HUDEP-2 (cell line): Measurements from ENCODE around the gene TP53RK.

Experiments used
- DNase-seq, 76 experiments: peaks; one replicate each; lab custom pipeline; 2025; ENCODE audit not compliant: unreplicated experiment in 76 of 76; lab: John Stamatoyannopoulos, UW

TP53RK gene

DNA sequence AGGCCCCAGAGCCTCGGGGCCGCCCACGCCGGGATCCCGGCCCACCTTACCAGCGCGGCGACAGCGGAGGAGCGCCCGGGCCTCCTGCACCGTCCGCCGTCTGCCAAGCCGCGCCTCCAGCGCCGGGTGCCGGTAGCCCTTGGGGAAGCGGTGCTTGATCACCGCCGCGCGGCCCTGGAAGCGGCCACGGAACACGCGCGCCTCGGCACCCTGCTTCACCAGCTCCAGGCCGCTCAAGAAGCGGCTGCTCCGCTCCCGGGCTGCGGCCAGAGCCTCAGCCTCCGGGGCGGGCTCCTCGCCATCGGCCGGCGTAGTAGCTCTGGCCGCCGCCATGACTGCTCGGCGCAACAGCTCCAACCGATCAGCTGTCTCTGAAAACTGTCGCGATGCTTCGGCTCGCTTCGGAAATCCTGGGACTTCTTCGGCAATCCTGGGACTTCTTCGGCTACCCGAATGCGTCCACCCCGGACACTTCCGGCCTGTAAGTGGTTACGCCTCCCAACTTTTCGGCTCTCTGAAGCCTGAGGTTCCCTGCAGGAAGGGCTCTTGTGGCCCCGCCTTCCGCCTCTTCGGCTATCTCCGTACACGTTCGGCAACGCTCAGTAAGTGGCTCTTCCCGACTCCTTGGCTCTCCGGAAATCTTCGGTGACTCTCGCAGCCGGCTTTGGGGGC, at the start of gene TP53RK:
TP53RK (minus strand) TSS at position 363 of the 672 bp plus-strand sequence; CDS start at position 333, 30 bp downstream.
- DNase-seq: peak in 75 of 76 experiments; percentile 73 to 100 (median 98)

DNA sequence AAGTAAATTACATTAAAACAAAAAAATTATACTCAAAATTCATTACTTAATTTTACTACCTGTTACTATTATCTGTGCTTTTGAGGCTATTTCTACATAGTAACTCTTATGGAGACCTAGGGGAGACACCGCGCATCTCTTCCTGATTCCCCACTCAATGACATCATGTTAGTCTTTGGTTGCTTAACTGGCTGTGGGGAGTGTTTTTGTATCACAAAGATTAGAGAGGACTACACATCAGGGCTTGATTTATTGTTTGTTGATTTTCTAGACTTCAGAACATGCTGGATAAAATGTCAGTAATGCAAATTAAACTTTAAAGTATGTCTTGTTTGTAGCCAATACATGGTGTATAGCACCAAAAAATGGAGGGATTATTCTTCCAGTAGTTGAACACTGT, 46.2 kb upstream of the TP53RK start:
- DNase-seq: no peak

DNA sequence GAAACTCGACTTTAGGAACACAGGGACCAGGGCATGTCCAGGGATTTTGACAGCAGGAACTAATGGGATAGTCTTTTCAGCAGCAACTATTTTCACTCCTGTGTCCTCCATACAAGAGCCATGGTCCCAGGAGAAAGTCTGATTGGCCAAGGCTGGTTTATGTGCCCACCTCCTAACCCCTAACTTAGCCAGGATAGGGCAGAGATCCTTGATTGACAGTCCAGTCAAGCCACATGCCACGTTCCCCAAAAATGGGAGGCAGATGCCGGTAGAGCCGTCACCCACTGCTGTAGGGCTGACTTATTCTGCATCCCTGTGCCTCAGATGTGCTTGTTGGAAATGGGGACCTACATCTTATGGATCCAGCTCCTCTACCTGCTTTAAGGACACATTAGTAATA, 42.5 kb upstream of the TP53RK start:
- DNase-seq: no peak

DNA sequence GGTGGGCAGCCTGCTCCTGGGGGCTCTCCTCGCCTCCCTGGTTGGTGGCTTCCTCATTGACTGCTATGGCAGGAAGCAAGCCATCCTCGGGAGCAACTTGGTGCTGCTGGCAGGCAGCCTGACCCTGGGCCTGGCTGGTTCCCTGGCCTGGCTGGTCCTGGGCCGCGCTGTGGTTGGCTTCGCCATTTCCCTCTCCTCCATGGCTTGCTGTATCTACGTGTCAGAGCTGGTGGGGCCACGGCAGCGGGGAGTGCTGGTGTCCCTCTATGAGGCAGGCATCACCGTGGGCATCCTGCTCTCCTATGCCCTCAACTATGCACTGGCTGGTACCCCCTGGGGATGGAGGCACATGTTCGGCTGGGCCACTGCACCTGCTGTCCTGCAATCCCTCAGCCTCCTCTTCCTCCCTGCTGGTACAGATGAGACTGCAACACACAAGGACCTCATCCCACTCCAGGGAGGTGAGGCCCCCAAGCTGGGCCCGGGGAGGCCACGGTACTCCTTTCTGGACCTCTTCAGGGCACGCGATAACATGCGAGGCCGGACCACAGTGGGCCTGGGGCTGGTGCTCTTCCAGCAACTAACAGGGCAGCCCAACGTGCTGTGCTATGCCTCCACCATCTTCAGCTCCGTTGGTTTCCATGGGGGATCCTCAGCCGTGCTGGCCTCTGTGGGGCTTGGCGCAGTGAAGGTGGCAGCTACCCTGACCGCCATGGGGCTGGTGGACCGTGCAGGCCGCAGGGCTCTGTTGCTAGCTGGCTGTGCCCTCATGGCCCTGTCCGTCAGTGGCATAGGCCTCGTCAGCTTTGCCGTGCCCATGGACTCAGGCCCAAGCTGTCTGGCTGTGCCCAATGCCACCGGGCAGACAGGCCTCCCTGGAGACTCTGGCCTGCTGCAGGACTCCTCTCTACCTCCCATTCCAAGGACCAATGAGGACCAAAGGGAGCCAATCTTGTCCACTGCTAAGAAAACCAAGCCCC, 36.2 kb upstream of the TP53RK start:
- no peak for DNase-seq

DNA sequence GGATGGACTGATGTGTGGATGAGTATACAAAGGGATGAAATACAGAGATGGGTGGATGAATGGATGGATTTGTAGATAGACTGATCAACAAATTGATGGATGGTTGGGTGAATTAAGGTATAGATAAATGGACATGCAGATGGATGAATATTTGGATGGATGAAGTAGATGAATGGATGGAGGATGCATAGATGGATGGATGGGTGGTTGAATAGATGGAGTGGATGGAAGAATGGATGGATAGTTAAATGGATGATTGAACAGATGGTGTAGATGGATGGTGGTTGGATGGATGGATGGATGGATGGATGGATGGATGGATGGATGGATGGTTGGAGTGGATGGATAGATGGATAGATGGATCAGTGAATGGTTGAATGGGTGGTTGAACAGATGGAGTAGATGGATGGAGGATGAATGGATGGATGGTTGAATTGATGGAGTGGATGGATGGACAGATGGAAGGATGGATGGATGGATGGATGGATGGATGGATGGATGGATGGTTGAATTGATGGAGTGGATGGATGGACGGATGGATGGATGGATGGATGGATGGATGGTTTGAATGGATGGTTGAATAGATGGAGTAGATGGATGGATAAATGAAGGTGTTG, 35.2 kb upstream of the TP53RK start:
- no peak for DNase-seq

DNA sequence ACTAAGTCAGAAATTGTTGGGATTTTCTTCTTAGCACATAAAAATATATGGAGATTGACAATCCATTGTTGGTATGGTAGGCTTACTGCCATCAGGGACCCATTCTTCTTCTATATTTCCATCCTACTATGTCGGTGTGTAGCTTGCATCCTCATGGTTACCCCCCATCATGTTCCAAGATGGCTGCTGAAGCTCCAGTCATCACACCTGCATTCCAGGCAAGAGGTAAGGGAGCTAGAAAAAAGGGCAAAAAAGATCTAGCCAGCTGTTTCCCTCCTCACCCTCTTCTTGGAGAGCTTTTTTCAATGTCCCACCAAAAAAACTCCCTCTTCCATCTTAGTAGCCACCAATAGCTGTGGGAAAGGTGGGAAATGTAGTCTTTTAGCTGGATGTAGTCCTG, 33.8 kb upstream of the TP53RK start:
- DNase-seq: no peak

DNA sequence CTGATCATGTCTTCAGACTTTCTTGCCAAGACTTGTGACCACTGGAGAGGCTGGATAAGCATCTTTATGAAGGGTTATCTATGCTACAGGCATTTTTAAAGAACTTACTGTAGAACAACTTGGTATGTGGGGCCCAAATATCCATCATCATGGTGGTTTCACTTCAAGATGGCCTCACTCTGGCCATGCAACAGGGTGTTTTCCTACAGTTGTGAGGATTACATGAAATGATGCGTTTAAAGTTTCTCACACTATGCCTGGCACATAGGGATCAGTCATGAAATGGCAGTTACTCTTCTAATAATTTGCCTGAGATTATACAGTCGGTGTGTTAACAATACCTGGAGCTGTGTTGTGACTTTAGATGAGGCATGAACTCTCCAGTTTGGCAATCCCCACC, 33.2 kb upstream of the TP53RK start:
- DNase-seq: no peak

DNA sequence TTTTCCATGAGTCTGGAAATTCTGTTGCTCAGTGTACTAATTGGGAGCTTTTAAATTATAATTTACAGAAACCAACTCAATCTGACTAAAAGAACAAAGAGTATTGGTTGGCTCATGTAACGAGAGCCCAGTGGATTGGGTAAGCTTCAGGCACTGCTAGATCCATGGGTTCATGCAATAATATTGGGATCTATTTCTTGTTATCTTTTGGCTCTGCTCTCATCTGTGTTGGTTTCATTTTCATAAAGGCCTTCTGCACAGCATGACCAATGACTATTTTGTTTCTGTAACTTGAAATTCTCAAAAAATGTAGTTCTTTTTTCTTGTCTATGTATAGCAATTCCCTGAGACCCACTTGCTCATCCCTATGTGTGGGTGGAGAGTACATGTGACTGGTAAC, 32.2 kb upstream of the TP53RK start:
- no peak for DNase-seq

DNA sequence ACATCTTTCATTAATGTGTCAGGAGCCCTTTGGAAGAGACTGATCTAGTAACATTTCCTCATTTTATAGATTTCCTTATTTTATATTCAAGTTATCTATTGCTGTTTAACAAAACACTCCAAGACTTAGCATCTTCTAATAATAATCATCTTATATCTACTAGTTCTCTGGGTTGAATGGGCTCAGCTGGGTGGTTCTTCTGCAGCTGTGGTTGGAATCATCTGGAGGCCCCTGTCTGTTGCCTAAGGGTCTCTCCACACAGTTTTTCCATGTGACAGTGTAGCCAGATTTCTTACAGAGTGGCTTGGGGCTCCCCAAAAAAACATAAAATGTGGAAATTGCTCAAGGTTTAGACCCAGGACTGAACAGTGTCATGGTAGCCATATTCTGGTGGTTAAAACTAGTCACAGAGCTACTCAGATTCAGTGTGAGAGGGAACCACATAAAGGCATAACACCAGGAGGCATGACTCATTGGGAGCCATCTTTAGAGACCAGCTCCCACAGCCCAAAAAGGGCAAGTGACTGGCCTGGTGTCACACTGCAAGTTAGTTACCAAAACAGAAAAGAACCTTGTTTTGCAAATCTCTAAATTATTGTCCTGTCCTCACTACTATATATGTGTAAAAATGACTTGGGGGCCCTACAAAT, 31.7 kb upstream of the TP53RK start:
- no peak for DNase-seq

DNA sequence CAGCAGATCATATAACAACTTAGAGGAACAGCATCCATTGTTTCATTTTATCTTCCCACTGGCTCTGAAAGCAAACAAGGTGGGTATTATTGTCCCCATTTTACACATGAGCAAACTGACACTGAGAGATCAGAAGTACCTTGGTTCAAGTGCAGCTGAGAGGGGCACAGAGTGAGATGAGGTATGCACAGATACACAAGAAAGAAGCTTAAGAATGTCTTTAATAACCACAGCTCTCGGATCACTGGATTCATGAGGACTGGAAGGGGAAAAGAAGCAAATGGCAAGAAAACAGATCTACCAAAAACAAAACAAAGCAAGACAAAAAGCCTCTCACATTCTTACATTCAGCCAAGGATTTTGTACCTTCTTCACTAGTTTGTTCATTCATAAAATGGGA, 30.8 kb upstream of the TP53RK start:
- no peak for DNase-seq

DNA sequence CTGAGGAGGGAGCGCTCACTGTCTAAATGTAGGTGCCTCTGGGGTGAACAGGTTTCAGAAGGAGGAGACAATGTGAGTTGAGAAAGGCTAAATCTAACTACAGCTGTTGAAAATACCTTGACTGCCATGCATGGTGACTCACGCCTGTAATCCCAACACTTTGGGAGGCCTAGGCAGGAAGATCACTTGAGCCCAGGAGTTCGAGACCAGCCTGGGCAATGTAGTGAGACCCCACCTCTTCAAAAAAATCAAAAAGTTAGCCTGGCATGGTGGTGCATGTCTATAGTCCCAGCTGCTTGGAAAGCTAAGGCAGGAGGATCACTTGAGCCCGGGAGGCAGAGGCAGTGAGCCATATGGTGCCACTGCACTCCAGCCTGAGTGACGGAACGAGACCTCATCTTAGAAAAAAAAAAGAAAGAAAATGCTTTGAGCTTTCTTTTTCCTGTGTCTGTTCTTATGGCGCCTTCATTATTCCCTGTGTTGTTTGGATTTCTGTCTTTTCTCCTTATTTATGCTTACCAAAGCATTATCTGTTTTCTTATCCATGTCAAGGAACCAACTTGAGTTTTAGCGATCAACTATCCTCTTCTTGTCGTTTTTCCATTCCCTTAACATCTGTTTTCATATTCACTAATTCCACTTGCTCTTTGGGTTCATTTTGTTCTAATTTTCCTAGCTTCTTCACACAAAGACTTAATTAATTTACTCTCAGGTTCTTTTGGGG, 28.7 kb upstream of the TP53RK start:
- no peak for DNase-seq

DNA sequence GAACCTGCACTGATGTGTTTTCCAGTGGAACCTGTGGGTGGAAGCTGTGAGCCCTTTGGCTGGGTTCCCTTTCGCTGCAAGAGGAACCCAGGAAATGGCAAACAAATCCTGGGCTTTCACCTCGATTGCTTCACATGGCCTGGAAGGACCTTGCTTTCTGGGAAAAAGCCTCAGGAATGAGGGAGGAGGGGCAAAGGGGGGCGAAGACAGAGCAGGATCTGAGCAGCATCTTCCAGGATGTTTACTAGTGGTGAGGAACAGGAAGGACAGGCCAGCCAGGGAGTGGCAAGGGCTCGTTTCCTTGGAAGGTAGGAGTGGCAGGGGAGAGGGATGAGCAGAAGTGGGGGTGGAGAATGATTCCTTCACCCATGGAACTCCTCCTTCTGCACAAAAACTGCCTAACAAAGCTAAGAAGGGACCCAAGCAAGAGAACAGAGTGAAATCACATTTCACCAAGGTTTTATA, 26.1 kb upstream of the TP53RK start:
- DNase-seq: no peak

DNA sequence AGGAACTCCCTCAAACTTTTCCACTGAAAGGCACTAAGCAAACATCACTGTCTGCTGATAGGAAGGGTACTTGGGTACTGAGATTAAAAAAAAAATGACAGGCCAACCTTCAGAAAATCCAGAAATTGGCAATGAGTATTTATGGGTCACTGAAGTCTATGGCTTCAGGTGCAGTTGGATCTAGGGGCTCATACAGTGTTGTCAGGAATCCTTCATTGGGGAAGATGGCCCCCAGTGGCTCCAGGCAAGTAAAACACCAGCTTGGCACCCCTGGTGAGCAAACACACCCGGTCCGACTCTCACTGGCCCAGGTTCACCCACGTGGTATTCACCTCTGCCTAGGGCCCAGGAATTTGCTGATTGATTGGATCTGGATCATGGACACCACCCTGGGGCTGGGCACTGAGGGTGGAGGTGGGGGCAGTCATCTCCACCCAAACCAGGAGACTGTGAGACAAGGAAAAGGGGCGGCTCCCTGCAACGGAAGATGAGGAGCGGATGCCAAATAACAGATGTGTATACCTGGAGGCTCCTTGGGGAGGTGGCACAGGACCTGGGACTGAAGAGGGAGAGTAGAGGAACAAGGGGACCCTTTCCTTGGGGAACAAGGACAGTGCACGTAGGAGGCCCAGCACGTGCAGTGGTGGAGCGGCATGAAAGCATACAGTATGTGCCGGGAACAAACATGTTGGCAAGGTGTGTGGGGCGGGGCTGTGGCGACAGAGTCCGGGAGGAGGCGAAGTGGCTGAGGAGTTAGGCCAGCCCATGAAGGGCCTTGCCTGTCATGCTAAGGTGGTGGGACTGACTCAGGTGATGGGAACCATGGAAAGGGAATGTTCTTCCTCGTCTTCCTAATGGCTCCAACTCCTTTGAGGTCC, 25.0 kb upstream of the TP53RK start:
- DNase-seq: no peak

DNA sequence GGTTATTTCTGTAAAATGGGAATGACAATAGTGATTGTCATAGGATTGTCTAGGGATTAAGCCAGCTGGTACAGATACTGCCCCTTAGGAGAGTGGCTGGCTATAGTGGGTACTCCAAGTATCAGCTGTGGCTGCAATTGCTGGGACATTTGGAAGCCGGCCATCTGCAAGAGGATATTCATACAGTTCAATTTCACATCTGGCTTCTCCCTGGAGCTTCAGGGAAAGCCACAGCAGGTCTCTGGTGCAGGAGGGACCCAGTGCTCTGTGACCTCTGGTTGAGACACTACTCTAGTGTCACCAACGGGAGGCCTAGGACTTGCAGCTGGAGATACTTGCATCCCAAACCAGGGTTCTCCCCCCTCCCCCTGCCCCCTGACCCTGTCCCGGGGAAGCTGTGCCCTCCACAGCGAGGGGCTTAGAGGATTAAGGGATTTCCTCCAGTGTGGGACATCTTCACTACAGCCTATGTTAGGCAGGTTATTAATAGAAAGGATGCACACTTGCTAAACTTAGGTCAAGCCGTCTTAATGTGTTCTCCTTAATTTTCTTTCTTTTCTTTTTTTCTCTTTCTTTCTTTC, 22.9 kb upstream of the TP53RK start:
- no peak for DNase-seq

DNA sequence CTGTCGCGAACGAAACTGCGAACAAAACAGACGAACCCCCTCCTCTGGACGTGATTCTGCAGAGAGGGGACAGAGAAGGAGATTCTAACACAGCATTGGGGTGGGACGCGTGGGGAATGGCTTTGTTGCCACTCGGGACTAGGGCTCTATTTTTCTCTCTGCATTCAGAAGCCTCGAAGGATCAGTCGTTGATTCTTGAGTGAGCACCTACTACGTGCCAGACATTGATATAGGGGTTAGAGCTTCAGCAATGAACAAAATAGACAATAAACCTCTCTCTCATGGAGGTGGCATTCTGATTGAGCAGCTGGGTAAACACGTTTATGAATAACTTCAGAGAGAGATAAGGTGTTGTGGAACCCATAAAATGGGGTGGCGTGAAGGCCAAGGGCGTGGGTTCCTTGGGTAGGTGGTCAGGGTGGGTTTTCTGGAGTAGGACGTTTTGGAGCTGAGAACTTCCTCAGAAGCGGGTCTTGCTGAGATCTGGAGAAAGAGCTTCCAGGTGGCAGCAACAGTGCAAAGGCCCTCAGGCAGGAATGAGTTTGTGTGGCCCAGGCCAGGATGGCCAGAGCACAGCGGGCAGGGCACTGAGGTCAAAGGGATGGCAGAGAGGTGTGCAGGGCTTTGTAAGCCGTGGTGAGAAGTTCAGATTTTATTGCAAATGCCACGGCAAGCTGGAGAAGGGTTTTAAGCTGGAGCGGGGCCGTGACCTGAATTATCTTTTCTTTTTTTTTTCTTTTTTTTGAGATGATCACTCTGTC, 21.1 kb upstream of the TP53RK start:
- no peak for DNase-seq

DNA sequence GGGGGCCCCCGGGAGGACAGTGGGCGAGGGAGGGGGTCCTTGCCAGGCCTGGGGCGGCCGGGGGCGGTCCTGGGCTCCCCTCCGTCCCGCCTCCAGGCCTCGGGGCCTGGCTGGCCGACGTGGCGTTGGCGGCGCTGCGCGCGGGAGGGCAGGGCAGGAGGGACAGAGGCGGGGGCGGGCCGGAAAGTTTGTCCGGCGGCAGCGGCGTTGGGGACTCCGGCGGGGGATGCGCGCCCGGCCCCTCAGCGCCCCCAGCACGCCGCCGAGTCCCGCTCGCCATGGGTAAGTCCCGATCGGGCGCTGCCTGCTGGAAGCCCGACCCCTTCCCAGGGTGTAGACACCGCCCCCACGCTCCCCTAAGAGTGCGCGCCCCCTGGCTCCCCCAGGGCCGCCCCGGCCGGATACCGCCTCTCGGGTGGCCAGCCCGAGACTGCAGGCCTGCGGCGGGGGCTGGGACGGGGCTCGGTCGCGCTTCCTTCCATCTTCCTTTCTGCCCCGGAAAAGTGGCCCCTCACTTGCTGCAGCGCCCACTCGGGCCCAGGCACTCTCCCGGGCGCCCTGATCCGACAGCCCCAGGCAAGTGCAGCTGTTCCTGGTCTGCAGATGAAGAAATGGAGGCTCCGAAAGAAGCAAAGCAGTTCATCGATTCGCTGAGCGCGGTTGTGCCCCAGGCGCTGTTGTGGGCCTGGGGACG, 20.4 kb upstream of the TP53RK start, which contains the start of gene SLC2A10:
SLC2A10 (plus strand) TSS at position 191 of the 694 bp plus-strand sequence; CDS start at position 279, 88 bp downstream.
- no peak for DNase-seq

DNA sequence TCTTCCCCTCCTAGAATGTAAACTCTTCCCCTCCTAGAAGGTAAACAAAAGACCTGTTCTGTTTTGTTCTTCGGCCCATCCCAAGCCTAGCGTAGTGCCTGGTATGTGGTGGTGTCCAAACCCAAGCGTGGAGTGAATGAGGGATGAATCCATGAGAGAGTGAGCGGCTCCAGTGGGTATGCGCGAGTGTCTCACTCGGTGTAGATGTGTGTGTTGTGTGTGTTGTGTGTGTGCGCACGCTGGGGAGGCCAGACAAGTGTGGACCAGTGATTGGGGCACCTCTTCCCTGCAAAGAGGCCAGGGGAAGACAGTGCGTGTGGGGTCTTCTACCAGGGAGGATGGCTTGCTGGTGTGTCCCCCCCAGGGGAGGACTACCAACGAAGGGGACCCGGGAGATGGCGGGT, 19.8 kb upstream of the TP53RK start:
- no peak for DNase-seq
